HUES64 (cell line): ENCODE measurements around the gene LRRC53.

Experiments
- H3K27ac ChIP-seq: 2 replicates; pipeline ENCODE4 v1.7.0; 2013; ENCODE audit warnings: low read depth, low read length, inconsistent platforms
- H3K27me3 ChIP-seq: 2 replicates; pipeline ENCODE4 v1.6.1; 2013; ENCODE audit warnings: mild to moderate bottlenecking, low read length; ENCODE audit not compliant: insufficient read depth
- H3K36me3 ChIP-seq: 2 replicates; pipeline ENCODE4 v1.6.1; 2013; ENCODE audit warnings: mild to moderate bottlenecking, low read length; ENCODE audit not compliant: insufficient read depth
- H3K4me1 ChIP-seq: 2 replicates; pipeline ENCODE4 v1.6.1; 2013; ENCODE audit warnings: mild to moderate bottlenecking, low read length, moderate library complexity; ENCODE audit not compliant: insufficient read depth
- H3K4me3 ChIP-seq: 2 replicates; pipeline ENCODE4 v1.5.1; 2013; ENCODE audit warnings: mild to moderate bottlenecking, low read length, moderate library complexity
- H3K9ac ChIP-seq: 2 replicates; pipeline ENCODE4 v1.6.1; 2013; ENCODE audit warnings: mild to moderate bottlenecking, low read depth, low read length
- H3K9me3 ChIP-seq: 2 replicates; pipeline ENCODE4 v1.6.1; 2013; ENCODE audit warnings: low read depth, low read length; ENCODE audit not compliant: insufficient read depth
- WGBS: fragments of 150-250, 120-280 bp; methylation state at CpG from one replicate; pipeline ENCODE4 v1.1.7; 2013; ENCODE audit warnings: missing lambda C conversion rate; 5-methylcytosine and 5-hydroxymethylcytosine counted together

LRRC53 gene

GRCh38 chr1:74430342-74430934, 82.0 kb downstream of the LRRC53 start:
- H3K27me3 ChIP-seq = no peaks in the 10 kb centered on the region
- no peaks in the 10 kb centered on the region for H3K36me3 ChIP-seq
- H3K27ac ChIP-seq = no peak overlapping the region
- H3K4me1 ChIP-seq = no peaks in the 10 kb centered on the region
- H3K4me3 ChIP-seq = no peak overlapping the region
- H3K9ac ChIP-seq = no peak overlapping the region
- WGBS = 89% methylated on average over 4 of the region's 4 CpGs
- H3K9me3 ChIP-seq = no peaks in the 10 kb centered on the region

DNA sequence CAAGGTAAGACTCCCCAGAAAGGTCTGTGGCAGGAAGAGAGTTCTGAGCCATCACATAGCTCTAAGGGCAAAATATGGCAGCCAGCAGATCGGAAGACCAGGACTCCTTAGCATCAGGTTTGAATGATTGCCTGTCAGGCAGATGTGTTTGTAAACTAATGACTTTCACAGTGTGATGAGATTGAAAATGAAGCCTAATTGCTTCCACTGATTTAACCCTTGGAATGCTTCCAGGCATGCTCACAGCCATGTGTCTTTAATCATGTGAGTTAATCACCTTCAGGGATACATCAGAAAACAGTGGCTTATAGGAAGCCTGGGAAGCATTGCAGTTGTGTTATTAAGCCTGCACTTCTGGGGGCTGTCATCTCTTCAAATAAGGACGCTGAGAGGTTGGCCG, 82.8 kb downstream of the LRRC53 start:
- Histone ChIP-seq H3K9ac (no peak overlapping the region), H3K9me3 (no peaks in the 10 kb centered on the region), H3K4me1 (no peaks in the 10 kb centered on the region), H3K36me3 (no peaks in the 10 kb centered on the region), H3K4me3 (no peak overlapping the region), H3K27ac (no peak overlapping the region), H3K27me3 (no peaks in the 10 kb centered on the region)
- 70% methylated on average over 3 of the region's 3 CpGs for WGBS

- Histone ChIP-seq H3K9ac (no peak overlapping the region), H3K4me3 (no peak overlapping the region), H3K4me1 (no peaks in the 10 kb centered on the region), H3K36me3 (no peaks in the 10 kb centered on the region), H3K9me3 (no peaks in the 10 kb centered on the region), H3K27me3 (no peaks in the 10 kb centered on the region), H3K27ac (no peak overlapping the region)
- WGBS = 80% methylated on average over 1 of the region's 1 CpG
These were observed 84.7 kb downstream of the LRRC53 start for GRCh38 chr1:74427681-74428080.

DNA sequence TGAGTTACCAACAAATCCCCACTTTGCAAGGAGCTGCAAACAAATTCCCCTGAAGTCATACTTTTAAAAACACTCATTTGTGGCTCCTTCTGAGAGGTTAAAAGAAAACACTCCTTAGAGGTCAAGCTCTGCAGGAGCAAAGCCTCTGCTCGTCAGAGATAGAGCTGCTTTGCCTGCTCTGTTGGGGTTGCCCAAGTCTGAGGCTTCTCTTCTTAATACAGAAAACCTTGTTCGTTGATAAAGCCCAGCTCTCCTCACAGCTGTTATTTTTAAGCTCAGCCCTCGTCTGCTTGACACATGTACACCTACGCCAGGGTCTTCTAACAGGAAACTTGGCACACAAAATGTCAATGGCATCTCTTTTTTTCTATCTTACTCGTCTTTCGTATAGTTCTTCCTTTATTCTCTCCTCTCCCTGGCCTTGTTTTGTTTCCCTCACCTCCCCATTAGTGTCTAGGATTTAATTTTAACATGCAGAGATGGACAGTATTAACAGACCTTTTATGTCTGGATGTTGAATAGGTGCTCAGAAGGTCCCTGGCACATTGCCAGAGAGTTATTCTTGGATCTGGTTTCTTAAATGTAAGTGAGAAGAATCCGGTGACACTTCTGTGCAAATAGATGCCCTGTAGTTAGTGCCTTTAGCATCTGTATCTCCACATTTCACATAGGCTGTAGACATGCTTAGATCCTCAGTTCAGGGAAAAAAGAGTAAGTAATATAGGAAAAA, 86.0 kb downstream of the LRRC53 start:
- H3K4me3 ChIP-seq = no peak overlapping the region
- no peaks in the 10 kb centered on the region for H3K9me3 ChIP-seq
- no peaks in the 10 kb centered on the region for H3K4me1 ChIP-seq
- WGBS = 85% methylated on average over 7 of the region's 7 CpGs
- no peaks in the 10 kb centered on the region for H3K27me3 ChIP-seq
- no peak overlapping the region for H3K9ac ChIP-seq
- H3K36me3 ChIP-seq = no peaks in the 10 kb centered on the region
- H3K27ac ChIP-seq = no peak overlapping the region

GRCh38 chr1:74425676-74426075, 86.7 kb downstream of the LRRC53 start:
- WGBS = 91% methylated on average over 6 of the region's 6 CpGs
- Histone ChIP-seq H3K4me1 (no peaks in the 10 kb centered on the region), H3K27me3 (no peaks in the 10 kb centered on the region), H3K9ac (no peak overlapping the region), H3K9me3 (no peaks in the 10 kb centered on the region), H3K27ac (no peak overlapping the region), H3K36me3 (no peaks in the 10 kb centered on the region), H3K4me3 (no peak overlapping the region)

- Histone ChIP-seq H3K9ac (no peak overlapping the region), H3K27ac (no peak overlapping the region), H3K4me1 (no peaks in the 10 kb centered on the region), H3K4me3 (no peak overlapping the region), H3K36me3 (no peaks in the 10 kb centered on the region), H3K27me3 (no peaks in the 10 kb centered on the region), H3K9me3 (no peaks in the 10 kb centered on the region)
- 100% methylated on average over 2 of the region's 2 CpGs for WGBS
These were observed 88.9 kb downstream of the LRRC53 start for GRCh38 chr1:74423471-74423870.

DNA sequence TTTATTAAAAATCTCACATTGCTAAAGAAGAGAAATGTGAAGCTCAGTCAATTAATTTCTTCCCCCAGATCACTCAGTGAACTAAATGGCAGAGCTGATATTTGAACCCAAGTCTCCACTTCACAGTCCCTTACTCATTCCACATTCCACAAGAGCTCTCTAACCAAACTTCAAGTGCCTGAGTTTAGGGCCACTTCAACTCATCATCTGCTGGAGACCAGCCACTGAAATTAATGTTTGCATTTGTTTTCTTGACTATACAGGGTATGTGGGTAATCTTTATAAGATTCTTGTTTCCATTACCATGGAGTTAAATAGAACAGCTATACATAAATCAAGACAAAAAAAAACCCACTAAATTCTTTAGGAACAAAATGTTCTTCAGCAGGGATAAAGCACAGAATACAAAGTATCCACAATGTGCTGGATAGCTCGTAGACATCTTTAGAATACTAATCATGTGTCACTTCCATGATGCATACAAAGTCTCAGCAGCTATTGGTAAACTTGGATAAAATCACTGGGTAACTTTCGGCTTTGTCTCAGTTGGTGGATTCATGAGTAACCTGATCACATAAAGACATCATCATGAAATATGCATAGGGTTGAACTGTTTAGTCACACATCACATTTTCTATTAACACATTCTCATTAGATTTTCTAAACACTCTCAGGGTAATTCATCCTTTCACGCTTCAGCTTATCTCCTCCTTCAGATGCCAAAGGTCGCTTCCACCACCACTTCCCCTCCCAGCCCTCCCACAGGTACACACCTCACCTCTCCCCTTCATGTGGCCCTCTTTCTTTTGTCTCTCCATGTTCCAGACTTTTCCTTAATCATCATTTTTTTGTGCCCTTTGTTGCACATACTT, 89.8 kb downstream of the LRRC53 start:
- H3K4me3 ChIP-seq = no peak overlapping the region
- no peak overlapping the region for H3K27ac ChIP-seq
- no peak overlapping the region for H3K9ac ChIP-seq
- 86% methylated on average over 4 of the region's 4 CpGs for WGBS
- H3K36me3 ChIP-seq = no peaks in the 10 kb centered on the region
- no peaks in the 10 kb centered on the region for H3K4me1 ChIP-seq
- no peaks in the 10 kb centered on the region for H3K9me3 ChIP-seq
- no peaks in the 10 kb centered on the region for H3K27me3 ChIP-seq

GRCh38 chr1:74420467-74420866, 91.9 kb downstream of the LRRC53 start:
- H3K36me3 ChIP-seq = no peaks in the 10 kb centered on the region
- no peaks in the 10 kb centered on the region for H3K27me3 ChIP-seq
- no peak overlapping the region for H3K4me3 ChIP-seq
- H3K4me1 ChIP-seq = no peaks in the 10 kb centered on the region
- no peaks in the 10 kb centered on the region for H3K9me3 ChIP-seq
- H3K9ac ChIP-seq = no peak overlapping the region
- 100% methylated on average over 2 of the region's 2 CpGs for WGBS
- H3K27ac ChIP-seq = no peak overlapping the region
